ENCODE measurements around the gene EIF4G3. TPM values are rescaled to one million over a fixed set of nuclear protein-coding genes. Genes with fewer than 3 reads are reported as not detected.

The EIF4G3 gene
- total and polyA plus RNA-seq, 2 donors (not counting 3 experiments of a cell fraction or from before 2014, with no cell fraction given) = 40.7 to 78.5 TPM

DNA sequence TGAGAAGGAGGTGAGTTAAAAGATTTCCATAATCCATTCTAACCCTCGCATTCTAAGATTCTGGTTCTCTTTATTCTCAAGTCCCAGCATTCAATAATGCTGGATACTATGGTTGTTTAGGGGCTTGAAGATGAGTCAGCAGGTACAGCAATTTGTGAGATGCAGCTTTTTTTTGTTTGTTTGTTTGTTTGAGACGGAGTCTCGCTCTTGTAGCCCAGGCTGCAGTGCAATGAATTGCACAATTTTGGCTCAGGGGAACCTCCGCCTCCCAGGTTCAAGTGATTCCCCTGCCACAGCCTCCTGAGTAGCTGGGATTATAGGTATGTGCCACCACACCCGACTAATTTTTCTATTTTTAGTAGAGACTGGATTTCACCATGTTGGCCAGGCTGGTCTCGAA lies 23.3 kb downstream of the EIF4G3 start:
- ChIA-PET CTCF (interaction anchor here (0.7 to 2.3 kb wide), 4 partner anchors 10 to 80 kb away, joined by 4 to 10 read pairs (median 6); no protein-coding TSS in a partner anchor), POLR2A (no interaction called here)
- Histone ChIP-seq H3K4me2 (ENCODE audit: insufficient read depth, low read length) (no peak overlapping the region), H3K79me2 (ENCODE audit: control insufficient read depth, insufficient read depth, low read length) (peaks cover 61% of the 10 kb centered on the region), H3K27me3 (ENCODE audit: control insufficient read depth in 2 of 2, insufficient read depth in 2 of 2, low read length in 2 of 2) (no peaks in the 10 kb centered on the region), H2AFZ (ENCODE audit: low read depth, low read length) (no peak overlapping the region), H4K20me1 (replicated peaks; ENCODE audit: control insufficient read depth, extremely low read depth, insufficient read depth, low read length) (no peaks in the 10 kb centered on the region), H3K9me3 (replicated peaks; ENCODE audit: control insufficient read depth, insufficient read depth, low read length) (no peaks in the 10 kb centered on the region), H3K4me3 (replicated peaks in 1 of 3; ENCODE audit: insufficient read depth in 1 of 3, low read depth in 1 of 3, low read length in 3 of 3) (no peak overlapping the region), H3K4me1 (ENCODE audit: control insufficient read depth, extremely low read depth, insufficient read depth, low read length) (peaks cover 19% of the 10 kb centered on the region), H3K27ac (ENCODE audit: insufficient read depth, low read depth, low read length) (no peak overlapping the region), H3K9ac (replicated peaks; ENCODE audit: extremely low read depth, insufficient read depth, low read length) (no peak overlapping the region), H3K9me1 (replicated peaks; ENCODE audit: control insufficient read depth, extremely low read depth, insufficient read depth, low read length) (no peaks in the 10 kb centered on the region), H3K36me3 (ENCODE audit: control insufficient read depth in 2 of 2, extremely low read depth in 1 of 2, insufficient read depth in 2 of 2, low read length in 2 of 2) (no peaks in the 10 kb centered on the region)
- dilution Hi-C loops (cut with MboI; ENCODE audit: extremely low pct_ligation_motif_present, low sequenced_read_pairs) (no loop called here), intact Hi-C loops (cut with micrococcal nuclease) (no loop called here)
- no peak for FAIRE-seq
- TF ChIP-seq JUN (IDR thresholded peaks at IDR 0.05; ENCODE audit: borderline replicate concordance, insufficient read depth, insufficient read length, low read depth) (no peak), EZH2 (IDR thresholded peaks at IDR 0.05; ENCODE audit: borderline replicate concordance, low read depth, low read length, severe bottlenecking) (no peak), FOS (IDR thresholded peaks at IDR 0.05; ENCODE audit: borderline replicate concordance, insufficient read depth, low read length) (no peak), POLR2AphosphoS5 (IDR thresholded peaks at IDR 0.05; ENCODE audit: insufficient read depth, low read depth, low read length) (no peak), GATA2 (IDR thresholded peaks at IDR 0.05; ENCODE audit: insufficient read depth, insufficient read length, low read depth, low read length) (no peak), MYC (IDR thresholded peaks at IDR 0.05; ENCODE audit: low read depth, low read length) (no peak), POLR2A (IDR thresholded peaks at IDR 0.05; ENCODE audit: low read depth, low read length) (no peak)
- TF ChIP-seq, protein P1, sequence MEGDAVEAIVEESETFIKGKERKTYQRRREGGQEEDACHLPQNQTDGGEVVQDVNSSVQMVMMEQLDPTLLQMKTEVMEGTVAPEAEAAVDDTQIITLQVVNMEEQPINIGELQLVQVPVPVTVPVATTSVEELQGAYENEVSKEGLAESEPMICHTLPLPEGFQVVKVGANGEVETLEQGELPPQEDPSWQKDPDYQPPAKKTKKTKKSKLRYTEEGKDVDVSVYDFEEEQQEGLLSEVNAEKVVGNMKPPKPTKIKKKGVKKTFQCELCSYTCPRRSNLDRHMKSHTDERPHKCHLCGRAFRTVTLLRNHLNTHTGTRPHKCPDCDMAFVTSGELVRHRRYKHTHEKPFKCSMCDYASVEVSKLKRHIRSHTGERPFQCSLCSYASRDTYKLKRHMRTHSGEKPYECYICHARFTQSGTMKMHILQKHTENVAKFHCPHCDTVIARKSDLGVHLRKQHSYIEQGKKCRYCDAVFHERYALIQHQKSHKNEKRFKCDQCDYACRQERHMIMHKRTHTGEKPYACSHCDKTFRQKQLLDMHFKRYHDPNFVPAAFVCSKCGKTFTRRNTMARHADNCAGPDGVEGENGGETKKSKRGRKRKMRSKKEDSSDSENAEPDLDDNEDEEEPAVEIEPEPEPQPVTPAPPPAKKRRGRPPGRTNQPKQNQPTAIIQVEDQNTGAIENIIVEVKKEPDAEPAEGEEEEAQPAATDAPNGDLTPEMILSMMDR (IDR thresholded peaks at IDR 0.05; ENCODE audit: extremely low read depth in 1 of 2, insufficient read depth in 1 of 2, low read depth in 1 of 2, low read length in 2 of 2) = no peak
- TF ChIP-seq, protein P2, sequence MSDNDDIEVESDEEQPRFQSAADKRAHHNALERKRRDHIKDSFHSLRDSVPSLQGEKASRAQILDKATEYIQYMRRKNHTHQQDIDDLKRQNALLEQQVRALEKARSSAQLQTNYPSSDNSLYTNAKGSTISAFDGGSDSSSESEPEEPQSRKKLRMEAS (IDR thresholded peaks at IDR 0.05; ENCODE audit: insufficient read depth, insufficient read length) = no peak
- BruUV-seq (replicated peaks) = no TSS peak
- DNase-seq (ENCODE audit: low read depth, low spot score) = no peak

All from endothelial cell of umbilical vein (primary cell).